NCI-H1417 (cell line): Measurements from ENCODE around the gene MOCS1.

Source experiments
- DNase-seq, 3 experiments: peaks; one replicate each; lab custom pipeline; 2025; lab: John Stamatoyannopoulos, UW

MOCS1 gene

GRCh38 chr6:39876111-39876510 lies 58.2 kb downstream of the MOCS1 start:
- no peak for DNase-seq

DNA sequence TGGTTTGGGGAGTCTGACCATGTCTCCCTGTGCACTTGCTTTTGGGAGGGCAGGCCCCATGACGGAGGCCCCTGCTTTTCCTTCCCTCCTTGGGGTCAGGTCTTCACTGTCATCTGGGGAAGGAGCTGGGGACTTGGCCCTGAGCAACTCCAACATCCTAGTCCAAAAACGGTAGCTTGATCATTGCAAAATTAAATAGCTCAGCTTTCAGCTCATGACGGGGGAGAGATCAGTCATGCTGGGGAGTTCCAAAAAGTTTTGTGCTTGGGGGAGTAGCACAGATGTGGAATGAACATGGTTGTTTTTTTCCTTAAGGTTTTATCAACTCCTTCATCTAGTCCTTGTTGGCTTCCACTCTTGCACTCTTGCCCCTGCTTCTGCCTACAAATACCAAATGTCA lies 60.8 kb downstream of the MOCS1 start:
- DNase-seq: no peak

- no peak for DNase-seq
These were observed 63.3 kb downstream of the MOCS1 start for GRCh38 chr6:39870950-39871349.

GRCh38 chr6:39867592-39867991 lies 66.7 kb downstream of the MOCS1 start:
- no peak for DNase-seq

GRCh38 chr6:39865011-39865888 lies 69.0 kb downstream of the MOCS1 start:
- DNase-seq: peak in 2 of 3 experiments; percentile 20 to 86

DNA sequence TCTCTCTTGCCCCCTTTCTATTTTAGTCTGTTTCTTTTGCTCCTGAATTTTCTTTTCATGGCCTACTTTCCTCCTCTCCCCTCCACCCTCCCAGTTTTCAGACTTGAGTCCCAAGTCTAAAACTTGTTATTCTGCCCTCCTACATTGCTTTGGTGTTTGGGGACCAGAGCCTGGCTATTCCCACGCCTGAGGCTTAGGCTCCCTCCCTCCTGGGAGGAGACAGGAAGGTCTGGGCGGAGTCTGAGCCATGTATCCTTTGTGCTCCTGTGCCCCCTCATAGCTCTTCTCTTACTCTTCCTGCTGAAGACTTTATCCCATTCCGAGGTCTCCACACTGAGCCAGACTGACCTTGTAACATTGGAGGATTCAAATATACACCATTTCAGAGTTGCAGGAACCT lies 72.6 kb downstream of the MOCS1 start:
- no peak for DNase-seq

- DNase-seq: no peak
These were observed 75.2 kb downstream of the MOCS1 start for GRCh38 chr6:39859025-39859424.

DNA sequence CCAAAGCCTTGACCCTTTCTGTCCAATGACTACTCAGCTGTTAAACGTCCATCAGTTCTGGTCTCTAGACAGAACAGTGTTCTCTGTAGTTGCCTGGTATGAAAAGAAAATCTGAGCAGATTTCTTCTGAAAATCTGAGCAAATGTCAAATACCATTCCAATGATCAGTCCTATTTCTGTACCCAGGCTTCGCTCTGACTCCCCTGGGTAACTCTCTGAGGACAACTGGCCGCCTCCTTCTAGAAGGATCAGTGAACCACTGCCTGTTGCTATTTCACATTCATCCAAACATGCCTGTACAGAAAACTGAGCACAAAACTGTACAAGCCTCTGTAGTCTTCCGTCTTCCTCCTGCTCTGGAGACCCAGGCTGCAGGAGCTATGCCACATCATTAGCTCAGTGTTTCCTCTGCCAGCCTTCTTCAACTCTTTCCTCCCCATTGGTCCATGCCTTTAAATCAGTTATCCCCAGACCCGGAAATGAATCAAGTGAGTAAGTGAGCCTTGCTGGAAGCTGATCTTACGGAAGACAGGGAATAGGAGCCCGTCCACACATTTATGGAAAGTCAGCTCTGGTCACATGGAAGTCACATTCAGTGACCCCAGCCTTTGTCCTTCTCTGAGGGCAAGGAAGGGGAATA lies 78.8 kb downstream of the MOCS1 start:
- DNase-seq: no peak
